ENCODE data around the gene PRKCA.

Gene PRKCA

GRCh38 chr17:66498580-66498979, 196.2 kb downstream of the PRKCA start:
- no peaks in the 10 kb centered on the region for H3K27me3 ChIP-seq (ENCODE audit: control insufficient read depth, low read length)
- H3K27ac ChIP-seq (ENCODE audit: low read depth, low read length), result no peak overlapping the region
- H3F3A ChIP-seq (ENCODE audit: control insufficient read depth, insufficient read depth), result no peaks in the 10 kb centered on the region
- H3K4me1 ChIP-seq (ENCODE audit: control insufficient read depth, low read length), result peaks cover 6% of the 10 kb centered on the region
- no peak overlapping the region for H3K4me2 ChIP-seq (ENCODE audit: low read length)
- TF ChIP-seq CTCF (IDR thresholded peaks at IDR 0.05; ENCODE audit: low read depth, low read length, poor library complexity, severe bottlenecking) (no peak), EZH2phosphoT487 (IDR thresholded peaks at IDR 0.05; ENCODE audit: borderline replicate concordance, low read length) (no peak)
- H3K9me2 ChIP-seq (replicated peaks; ENCODE audit: control insufficient read depth, low read length), result no peaks in the 10 kb centered on the region
- H3K4me3 ChIP-seq (ENCODE audit: low read length), result no peak overlapping the region
- H3K79me2 ChIP-seq (ENCODE audit: control insufficient read depth, low read length), result no peaks in the 10 kb centered on the region
- no peaks in the 10 kb centered on the region for H3K36me3 ChIP-seq (ENCODE audit: control insufficient read depth, low read length)
- no peaks in the 10 kb centered on the region for H4K20me1 ChIP-seq (ENCODE audit: control insufficient read depth, insufficient read depth, low read depth, low read length)
- no peaks in the 10 kb centered on the region for H3K9me3 ChIP-seq (ENCODE audit: control insufficient read depth, insufficient read depth, low read length)

DNA sequence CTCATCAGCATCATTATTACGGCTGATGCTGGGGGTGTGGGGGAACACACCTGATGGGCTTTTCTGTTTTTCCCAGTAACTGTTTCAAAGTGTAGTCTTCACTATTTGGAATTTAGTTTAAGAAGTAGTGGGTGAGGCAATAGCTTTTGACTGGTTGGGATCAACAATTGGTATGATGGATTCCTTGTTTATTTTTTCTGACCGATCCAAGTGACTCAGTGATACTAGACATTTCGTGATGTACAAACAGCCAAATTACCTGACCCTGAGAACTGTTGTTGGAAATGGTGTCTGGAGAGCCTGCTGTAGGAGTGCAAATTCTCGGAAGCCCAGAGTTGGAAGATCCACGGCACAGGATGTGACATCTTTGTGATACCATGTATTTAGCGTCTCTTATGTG, 204.2 kb downstream of the PRKCA start:
- Histone ChIP-seq H3K27ac (ENCODE audit: low read depth, low read length) (no peak overlapping the region), H3K9me2 (replicated peaks; ENCODE audit: control insufficient read depth, low read length) (no peaks in the 10 kb centered on the region), H3K27me3 (ENCODE audit: control insufficient read depth, low read length) (no peaks in the 10 kb centered on the region), H3K36me3 (ENCODE audit: control insufficient read depth, low read length) (no peaks in the 10 kb centered on the region), H3F3A (ENCODE audit: control insufficient read depth, insufficient read depth) (no peaks in the 10 kb centered on the region), H3K4me2 (ENCODE audit: low read length) (no peak overlapping the region), H4K20me1 (ENCODE audit: control insufficient read depth, insufficient read depth, low read depth, low read length) (no peaks in the 10 kb centered on the region), H3K79me2 (ENCODE audit: control insufficient read depth, low read length) (no peaks in the 10 kb centered on the region), H3K4me1 (ENCODE audit: control insufficient read depth, low read length) (no peaks in the 10 kb centered on the region), H3K9me3 (ENCODE audit: control insufficient read depth, insufficient read depth, low read length) (no peaks in the 10 kb centered on the region), H3K4me3 (ENCODE audit: low read length) (no peak overlapping the region)
- no peak for TF ChIP-seq EZH2phosphoT487 (IDR thresholded peaks at IDR 0.05; ENCODE audit: borderline replicate concordance, low read length)
- no peak for TF ChIP-seq CTCF (IDR thresholded peaks at IDR 0.05; ENCODE audit: low read depth, low read length, poor library complexity, severe bottlenecking)

DNA sequence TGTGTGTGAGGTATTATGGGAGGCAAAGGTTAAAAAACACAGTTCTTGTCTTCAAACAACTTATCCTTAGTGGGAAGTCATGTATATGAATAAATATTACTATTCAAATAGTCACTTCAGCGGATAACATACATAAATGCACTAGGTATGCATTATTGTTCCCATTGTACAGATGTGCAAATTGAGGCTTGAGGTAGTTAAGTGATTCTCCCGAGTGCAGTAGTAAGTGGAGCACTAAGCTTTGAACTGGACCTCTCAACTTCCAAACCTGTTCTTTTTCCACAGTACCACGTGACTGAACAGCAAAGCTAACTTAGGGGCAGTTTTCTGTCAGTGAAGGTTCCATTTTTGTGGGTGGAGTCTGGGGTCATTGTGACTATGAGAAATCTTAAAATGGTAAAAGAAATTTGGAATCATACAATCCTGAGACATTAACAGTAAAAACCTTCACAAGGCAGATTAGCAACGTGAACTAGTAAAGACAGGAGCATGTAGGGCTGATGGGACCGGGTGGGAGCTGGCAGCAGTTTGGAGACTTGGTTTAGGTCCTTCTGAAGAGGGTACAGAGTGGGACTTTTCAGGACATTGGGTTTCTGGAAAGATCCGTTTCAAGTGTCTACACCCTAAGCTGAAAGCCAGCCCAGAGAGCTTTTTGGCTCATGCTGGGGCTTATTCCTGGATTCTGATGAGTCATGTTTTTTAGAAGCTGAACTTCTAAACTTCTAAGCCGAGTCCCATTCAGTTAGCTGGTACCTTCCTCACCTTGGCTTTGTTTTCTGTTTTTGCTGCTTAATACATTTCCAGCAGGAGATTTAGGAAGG, 204.9 kb downstream of the PRKCA start:
- Histone ChIP-seq H3K4me3 (ENCODE audit: low read length) (no peak overlapping the region), H3F3A (ENCODE audit: control insufficient read depth, insufficient read depth) (no peaks in the 10 kb centered on the region), H3K4me1 (ENCODE audit: control insufficient read depth, low read length) (no peaks in the 10 kb centered on the region), H3K36me3 (ENCODE audit: control insufficient read depth, low read length) (no peaks in the 10 kb centered on the region), H3K4me2 (ENCODE audit: low read length) (no peak overlapping the region), H3K27ac (ENCODE audit: low read depth, low read length) (no peak overlapping the region), H3K9me3 (ENCODE audit: control insufficient read depth, insufficient read depth, low read length) (no peaks in the 10 kb centered on the region), H3K79me2 (ENCODE audit: control insufficient read depth, low read length) (no peaks in the 10 kb centered on the region), H4K20me1 (ENCODE audit: control insufficient read depth, insufficient read depth, low read depth, low read length) (no peaks in the 10 kb centered on the region), H3K9me2 (replicated peaks; ENCODE audit: control insufficient read depth, low read length) (no peaks in the 10 kb centered on the region), H3K27me3 (ENCODE audit: control insufficient read depth, low read length) (no peaks in the 10 kb centered on the region)
- TF ChIP-seq EZH2phosphoT487 (IDR thresholded peaks at IDR 0.05; ENCODE audit: borderline replicate concordance, low read length) (no peak), CTCF (IDR thresholded peaks at IDR 0.05; ENCODE audit: low read depth, low read length, poor library complexity, severe bottlenecking) (no peak)

Data from DOHH2 (cell line).